VCaP (cell line): ENCODE results near the gene ITGB6.

Experiments
- H3K27ac ChIP-seq: fragments of 450-650 bp; 2 replicates; pipeline ENCODE4 v1.5.1; 2017
- CTCF ChIP-seq: fragments of 450-650 bp; conservative IDR thresholded peaks from 2 replicates; pipeline ENCODE4 v1.5.1; 2017; ENCODE audit warnings: mild to moderate bottlenecking, moderate library complexity

ITGB6 gene

GRCh38 chr2:160053946-160054345, 146.1 kb downstream of the ITGB6 start:
- no peak overlapping the region for H3K27ac ChIP-seq

GRCh38 chr2:160052531-160052930, 147.5 kb downstream of the ITGB6 start:
- no peak overlapping the region for H3K27ac ChIP-seq

More at GRCh38 chr2:160053946-160054345, 146.1 kb downstream of the ITGB6 start:
- TF ChIP-seq CTCF, result no peak

DNA sequence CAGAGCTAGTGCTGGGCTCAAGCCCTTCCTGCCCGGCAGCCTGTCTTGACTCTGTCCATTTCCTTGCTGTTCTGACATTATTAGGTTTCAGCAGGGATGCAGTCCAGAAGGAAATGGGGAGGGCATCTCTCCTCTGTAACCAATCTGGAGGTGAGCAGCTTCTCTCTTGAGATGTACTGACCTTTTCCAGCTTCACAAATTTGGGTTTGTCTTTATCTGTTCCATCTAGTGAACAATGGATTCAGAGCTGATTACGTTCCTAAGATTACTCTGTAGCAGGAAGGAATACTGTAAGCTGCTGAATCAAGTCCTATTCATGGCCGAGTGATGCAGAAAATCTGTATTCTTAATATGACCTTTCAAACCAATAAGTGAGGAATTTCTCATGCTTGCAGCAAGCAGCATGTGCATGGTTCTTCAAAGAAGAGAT, 148.7 kb downstream of the ITGB6 start:
- TF ChIP-seq CTCF, result no peak
- H3K27ac ChIP-seq, result no peak overlapping the region

More at GRCh38 chr2:160052531-160052930, 147.5 kb downstream of the ITGB6 start:
- TF ChIP-seq CTCF, result no peak

GRCh38 chr2:160050147-160050546, 149.9 kb downstream of the ITGB6 start:
- no peak for TF ChIP-seq CTCF
- H3K27ac ChIP-seq, result no peak overlapping the region
